Fibroblast of skin of left quadriceps (primary cell): Measurements from ENCODE around the gene TRIM47.

Experiments used
- DNase-seq, 2 experiments: peaks; one replicate each; pipeline ENCODE4 v3.0.0-alpha.2; 2013; ENCODE audit warnings: low read depth in 2 of 2

Gene TRIM47, protein sequence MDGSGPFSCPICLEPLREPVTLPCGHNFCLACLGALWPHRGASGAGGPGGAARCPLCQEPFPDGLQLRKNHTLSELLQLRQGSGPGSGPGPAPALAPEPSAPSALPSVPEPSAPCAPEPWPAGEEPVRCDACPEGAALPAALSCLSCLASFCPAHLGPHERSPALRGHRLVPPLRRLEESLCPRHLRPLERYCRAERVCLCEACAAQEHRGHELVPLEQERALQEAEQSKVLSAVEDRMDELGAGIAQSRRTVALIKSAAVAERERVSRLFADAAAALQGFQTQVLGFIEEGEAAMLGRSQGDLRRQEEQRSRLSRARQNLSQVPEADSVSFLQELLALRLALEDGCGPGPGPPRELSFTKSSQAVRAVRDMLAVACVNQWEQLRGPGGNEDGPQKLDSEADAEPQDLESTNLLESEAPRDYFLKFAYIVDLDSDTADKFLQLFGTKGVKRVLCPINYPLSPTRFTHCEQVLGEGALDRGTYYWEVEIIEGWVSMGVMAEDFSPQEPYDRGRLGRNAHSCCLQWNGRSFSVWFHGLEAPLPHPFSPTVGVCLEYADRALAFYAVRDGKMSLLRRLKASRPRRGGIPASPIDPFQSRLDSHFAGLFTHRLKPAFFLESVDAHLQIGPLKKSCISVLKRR

GRCh38 chr17:75878174-75878998 lies at the start of gene TRIM47:
Gene TRIM47 (minus strand): TSS chr17:75878581. CDS start chr17:75878548, 33 bp downstream.
- no peak for DNase-seq

DNA sequence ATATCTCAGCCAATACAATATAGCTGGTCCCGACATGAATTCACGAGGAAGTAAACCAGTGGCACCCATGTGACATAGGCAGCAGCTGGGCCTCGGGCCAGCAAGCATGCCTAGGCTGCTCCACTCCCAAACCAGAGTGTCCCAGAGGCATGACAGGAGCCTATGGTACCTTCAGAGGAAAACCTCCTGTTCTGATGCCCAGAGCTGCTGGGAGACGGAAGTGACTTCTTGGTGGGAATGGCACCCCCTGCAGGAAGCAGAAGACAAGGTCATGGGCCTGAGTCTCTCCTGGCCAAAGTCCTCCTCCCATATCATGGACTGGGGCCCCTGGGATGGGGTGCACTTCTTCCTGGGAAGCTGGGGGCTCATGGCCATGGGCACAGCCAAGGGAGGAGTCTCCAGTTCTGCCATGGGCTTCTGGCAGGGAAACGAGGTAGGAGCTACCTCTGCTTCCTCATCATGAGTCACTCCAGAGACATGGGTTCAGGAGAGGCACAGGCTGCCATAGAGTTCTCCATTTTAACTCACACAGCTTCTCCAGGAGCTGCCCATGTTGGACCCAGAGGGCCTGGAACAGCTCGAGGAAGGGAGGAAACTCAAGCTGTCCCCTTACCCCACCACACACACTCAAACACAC lies 49.0 kb upstream of the TRIM47 start:
- DNase-seq: no peak

- DNase-seq: no peak
Measured at GRCh38 chr17:75926456-75926855, 48.1 kb upstream of the TRIM47 start.

DNA sequence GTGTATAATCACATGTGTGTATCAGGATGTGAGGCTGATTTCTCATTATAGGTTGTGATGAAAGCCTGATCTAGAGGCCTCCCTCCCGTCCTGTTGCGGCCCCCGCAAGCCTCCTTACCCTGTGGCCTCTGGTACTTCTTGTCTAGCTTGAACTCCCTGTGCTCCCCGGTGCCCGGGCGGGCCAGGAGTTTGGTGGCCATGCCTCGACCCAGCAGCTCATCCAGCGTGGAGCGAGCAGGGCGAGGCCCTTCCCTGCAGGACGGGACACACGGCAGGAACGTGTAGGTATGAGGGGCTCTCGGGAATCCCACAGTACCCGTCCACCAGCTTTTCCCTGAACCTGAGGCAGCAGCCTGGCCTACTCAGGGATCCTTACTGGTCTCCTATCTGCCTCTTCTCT lies 47.5 kb upstream of the TRIM47 start:
- no peak for DNase-seq

DNA sequence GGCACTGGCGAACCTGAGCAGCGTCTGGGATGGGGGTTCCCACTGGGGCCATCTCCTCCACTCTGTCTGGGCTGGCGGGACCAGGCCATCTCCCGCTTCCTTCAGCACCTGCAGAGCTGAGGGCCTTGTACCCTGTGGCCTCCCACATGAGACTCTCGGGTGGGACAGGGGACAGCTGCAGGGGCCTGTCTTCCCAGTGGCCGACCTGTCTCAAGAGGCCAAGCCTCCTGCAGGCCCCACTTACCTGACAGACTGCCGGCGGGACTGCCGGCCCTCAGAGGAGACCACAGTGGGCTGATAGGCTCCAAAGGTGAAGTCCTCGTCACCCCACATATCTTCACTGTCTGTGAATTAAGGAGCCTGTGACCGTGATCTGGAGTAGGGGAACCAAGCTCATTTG lies 46.7 kb upstream of the TRIM47 start:
- no peak for DNase-seq

GRCh38 chr17:75922963-75923874 lies 44.8 kb upstream of the TRIM47 start:
- no peak for DNase-seq

DNA sequence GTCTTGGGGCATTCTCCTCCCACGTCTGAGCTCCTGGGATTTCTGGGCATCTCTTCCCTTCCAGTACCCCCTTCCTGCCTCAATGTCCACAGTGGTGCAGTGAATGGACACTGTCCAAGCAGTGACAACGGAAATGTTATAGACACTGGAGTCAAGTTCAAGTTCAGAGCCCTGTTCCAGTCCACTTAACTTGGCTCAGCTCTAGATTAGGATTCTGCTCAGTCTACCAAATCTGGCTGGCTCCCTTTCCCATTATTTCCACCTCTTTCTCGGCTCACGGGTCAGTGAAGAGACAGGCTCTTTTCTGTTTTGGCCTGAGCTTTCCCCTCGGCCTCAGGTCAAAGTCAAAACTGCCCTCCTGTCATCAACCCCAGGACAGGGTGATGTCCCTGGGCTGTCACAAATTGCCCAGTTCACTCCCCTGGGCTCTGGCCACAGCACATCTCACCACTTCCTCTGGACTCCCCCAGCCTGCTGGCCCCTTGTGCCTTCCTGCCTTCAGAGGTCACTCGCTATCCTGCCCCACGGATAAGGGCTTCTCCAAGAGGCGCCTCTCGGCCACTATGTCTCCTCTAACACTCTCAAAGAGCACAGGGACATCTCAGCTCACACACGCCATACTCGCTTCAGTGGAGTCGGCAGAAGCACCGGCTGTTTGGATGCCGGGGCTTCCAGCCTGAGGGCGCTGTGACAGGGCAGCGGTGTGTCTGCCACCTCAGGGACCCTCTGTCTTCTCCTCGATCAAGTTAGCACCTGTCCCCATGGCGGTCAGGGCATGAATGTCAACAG lies 44.0 kb upstream of the TRIM47 start:
- no peak for DNase-seq

- no peak for DNase-seq
Measured at GRCh38 chr17:75921596-75921995, 43.2 kb upstream of the TRIM47 start.

GRCh38 chr17:75920045-75920560 lies 41.7 kb upstream of the TRIM47 start:
- no peak for DNase-seq

DNA sequence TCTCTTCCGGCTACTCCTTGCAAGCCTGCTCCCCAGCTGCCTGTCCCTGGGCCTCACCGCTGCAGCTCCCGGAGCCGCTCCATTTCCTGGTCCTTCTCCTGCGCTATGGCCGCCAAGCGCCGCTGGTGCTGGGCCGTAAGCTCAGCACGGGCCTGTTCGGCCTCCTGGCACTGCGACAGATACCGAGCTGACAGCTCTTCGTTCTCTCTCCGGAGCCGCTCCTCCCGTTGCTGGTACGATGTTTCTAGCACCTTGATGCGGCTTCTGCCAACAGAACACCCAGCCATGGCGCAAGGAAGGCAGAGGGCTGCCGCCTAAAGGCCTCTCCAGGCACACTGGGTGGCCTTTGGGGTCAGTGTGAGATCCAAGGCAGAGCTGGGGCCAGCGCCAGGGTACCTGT lies 41.2 kb upstream of the TRIM47 start:
- no peak for DNase-seq

DNA sequence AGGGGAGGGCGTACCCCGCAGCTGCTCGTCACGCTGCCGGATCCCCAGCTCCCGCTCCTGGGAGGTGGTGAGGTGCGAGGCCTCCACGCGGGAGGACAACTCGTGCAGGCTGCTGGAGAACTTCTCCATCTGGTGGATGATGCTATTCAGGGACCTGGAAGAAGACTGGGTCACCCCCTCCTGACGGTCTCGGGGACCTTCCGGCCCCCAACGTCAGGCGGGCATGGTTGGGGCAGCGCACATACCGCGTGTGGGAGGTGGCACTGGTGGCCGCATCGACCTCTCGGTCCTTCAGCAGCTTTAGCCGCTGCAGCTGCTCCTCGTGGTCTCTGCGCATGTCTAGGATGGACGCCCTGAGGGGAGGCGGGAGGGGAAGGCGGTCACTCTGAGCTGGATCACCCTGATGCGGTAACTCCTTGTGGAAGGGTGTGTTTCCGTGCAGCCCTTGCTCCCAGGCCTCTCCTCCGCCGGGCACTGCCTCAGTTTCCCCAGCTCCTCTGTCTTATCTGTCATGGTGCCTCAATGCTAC lies 39.6 kb upstream of the TRIM47 start:
- no peak for DNase-seq

DNA sequence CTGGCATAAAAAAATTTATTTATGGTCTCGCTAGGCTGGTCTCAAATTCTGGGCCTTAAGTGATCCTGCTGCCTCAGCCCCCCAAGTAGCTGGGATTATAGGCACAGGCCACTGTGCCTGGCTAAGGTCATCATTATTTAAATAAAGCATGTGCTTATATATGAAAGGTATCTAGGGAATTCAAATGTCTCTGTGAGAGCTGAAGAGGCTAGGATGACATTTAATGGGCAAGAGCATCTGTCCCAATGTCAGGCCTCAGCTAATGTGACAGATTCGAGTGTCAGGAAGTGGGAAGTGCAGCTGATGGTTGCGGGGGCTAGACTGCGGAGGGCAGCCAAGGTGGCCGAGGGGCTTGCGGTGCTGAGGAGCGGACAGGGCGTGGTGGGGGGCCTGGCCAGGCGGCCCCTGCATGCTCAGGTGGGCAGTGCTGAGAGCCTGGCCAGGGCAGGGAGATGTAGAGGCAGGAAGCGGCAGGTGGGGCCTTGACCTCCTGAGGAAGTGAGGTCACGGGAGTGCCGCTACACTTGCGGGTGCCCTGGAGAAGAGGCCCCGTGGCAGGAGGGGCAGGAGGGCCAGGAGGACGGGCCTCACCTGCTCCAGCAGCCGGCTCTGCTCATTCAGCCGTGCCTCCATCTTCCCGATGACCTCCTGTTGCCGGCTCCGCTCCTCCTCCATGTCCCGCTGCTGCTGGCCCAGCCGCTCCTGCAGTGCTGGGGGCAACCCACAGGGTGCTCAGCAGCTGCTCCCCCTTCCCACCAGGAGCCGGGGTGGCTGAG lies 38.9 kb upstream of the TRIM47 start:
- DNase-seq: no peak

DNA sequence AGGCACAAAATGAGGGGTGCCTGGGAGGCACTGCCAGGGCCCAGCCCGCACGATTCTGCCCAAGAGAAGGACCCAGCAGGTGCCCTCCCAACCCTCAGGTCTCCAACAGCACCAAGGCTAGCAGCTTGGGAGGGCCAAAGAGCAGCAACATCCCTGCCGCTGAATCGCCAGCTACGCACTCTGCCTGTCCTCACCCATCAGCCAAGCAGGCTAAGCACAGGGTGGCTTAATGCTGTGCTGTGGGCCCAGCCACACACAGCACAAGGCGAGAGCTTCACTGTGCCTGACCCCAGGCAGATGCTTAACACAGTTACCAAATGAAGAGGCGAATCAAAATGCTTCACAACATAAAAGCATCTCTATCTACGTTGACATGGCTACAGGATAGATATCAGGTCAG lies 36.9 kb upstream of the TRIM47 start:
- no peak for DNase-seq

GRCh38 chr17:75914643-75915267 lies 36.4 kb upstream of the TRIM47 start:
- DNase-seq: no peak

DNA sequence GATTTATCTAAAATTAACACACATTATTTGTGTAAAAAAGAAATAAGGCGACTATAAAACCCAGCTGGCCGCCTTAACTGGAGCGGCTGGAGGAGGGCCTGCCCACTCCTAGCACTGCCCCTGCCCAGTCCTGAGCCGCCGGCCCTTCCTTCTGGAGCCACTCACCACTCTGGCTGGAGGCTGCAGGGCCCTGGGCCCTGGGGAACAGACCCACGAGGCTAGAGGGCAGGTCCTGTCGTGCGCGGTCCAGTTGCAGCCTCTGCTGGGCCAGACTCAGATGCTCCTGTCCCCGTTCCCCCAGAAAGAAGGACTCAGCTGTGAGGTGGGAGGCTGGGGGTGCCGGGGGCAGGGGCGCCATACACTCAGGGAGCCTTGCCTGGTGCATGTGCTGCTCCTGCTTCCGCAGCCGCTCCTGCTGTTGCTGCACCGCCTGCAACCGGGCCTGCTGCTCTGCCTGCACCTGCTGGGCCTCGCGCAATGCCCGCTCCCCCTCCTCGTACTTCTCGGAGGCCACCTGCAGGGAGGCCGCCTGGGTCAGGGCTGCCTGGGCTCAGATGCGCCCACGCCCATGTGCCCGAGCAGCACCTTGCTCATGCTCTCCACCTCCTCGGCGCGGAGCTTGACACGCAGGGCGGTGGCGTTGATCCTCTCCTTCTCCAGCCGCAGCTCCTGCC lies 35.3 kb upstream of the TRIM47 start:
- no peak for DNase-seq

DNA sequence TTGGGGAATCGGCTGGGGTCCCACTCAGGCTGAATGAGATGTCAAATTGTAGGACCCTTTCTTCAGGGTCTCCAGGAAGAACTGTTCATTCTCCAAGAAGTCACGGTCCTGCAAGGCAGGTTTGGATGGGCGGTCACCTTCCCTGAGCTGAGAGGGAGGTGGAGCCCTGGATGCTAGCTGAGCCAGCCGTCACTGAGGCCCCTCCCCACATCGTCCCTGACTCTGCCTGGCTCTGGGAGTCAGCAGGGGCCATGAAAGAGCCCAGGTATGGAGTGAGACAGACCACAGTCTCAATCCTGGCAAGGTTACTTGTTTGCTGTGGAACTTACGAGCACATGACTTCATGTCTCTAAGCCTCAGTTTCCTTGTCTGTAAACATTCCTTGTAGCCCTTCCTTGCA lies 32.3 kb upstream of the TRIM47 start:
- no peak for DNase-seq

GRCh38 chr17:75909812-75910274 lies 31.5 kb upstream of the TRIM47 start:
- no peak for DNase-seq
